Stimulated activated CD4-positive, alpha-beta T cell treated with anti-CD3 and anti-CD28 coated beads, Interleukin-2, amount 100 ng/mL, for 48 hours (primary cell): ENCODE data around the gene HUNK.

Source experiments
- DNase-seq, 2 donors: peaks; one replicate each; pipeline ENCODE4 v3.0.0-alpha.2; 2020

The HUNK gene

GRCh38 chr21:31898933-31899630 lies 26.3 kb downstream of the HUNK start:
- DNase-seq: no peak

- DNase-seq: no peak
These were observed 27.5 kb downstream of the HUNK start for GRCh38 chr21:31900121-31900895.

- DNase-seq: no peak
These were observed 28.5 kb downstream of the HUNK start for GRCh38 chr21:31901315-31901714.

GRCh38 chr21:31902438-31902837 lies 29.6 kb downstream of the HUNK start:
- DNase-seq: no peak

- no peak for DNase-seq
These were observed 31.1 kb downstream of the HUNK start for GRCh38 chr21:31903896-31904295.

GRCh38 chr21:31905503-31906451 lies 33.0 kb downstream of the HUNK start:
- DNase-seq: no peak

GRCh38 chr21:31908106-31909031 lies 35.5 kb downstream of the HUNK start:
- no peak for DNase-seq

GRCh38 chr21:31909153-31910073 lies 36.6 kb downstream of the HUNK start:
- no peak for DNase-seq

GRCh38 chr21:31910074-31910470 lies 37.3 kb downstream of the HUNK start:
- DNase-seq: no peak

GRCh38 chr21:31911138-31911907 lies 38.5 kb downstream of the HUNK start:
- no peak for DNase-seq

- DNase-seq: no peak
These were observed 39.7 kb downstream of the HUNK start for GRCh38 chr21:31912501-31912900.

GRCh38 chr21:31913182-31913608 lies 40.4 kb downstream of the HUNK start:
- DNase-seq: no peak

GRCh38 chr21:31914472-31914871 lies 41.7 kb downstream of the HUNK start:
- DNase-seq: no peak

GRCh38 chr21:31915566-31915965 lies 42.7 kb downstream of the HUNK start:
- no peak for DNase-seq

- no peak for DNase-seq
These were observed 44.3 kb downstream of the HUNK start for GRCh38 chr21:31917108-31917507.

GRCh38 chr21:31918250-31918775 lies 45.5 kb downstream of the HUNK start:
- DNase-seq: no peak

GRCh38 chr21:31920275-31920674 lies 47.5 kb downstream of the HUNK start:
- no peak for DNase-seq

GRCh38 chr21:31921079-31921478 lies 48.3 kb downstream of the HUNK start:
- DNase-seq: no peak

- DNase-seq: no peak
These were observed 50.1 kb downstream of the HUNK start for GRCh38 chr21:31922881-31923280.

GRCh38 chr21:31923756-31924155 lies 50.9 kb downstream of the HUNK start:
- DNase-seq: no peak
